Esophagus mucosa (tissue), 1 donor: ENCODE data around the gene TUT4. TPM values are rescaled to one million over a fixed set of nuclear protein-coding genes. Genes with fewer than 3 reads are reported as not detected.

ENCODE experiments used
- ATAC-seq: fragments of 200-7000 bp; cut with Tn5 transposase; one replicate; pipeline ENCODE4 v1.9.1; 2020
- total RNA-seq: library from RNA; stranded (reverse); gene quantifications from one replicate; pipeline ENCODE4 v1.2.4, GENCODE V29; 2023
- donor health status: DM: yes; HTN: yes; CAD: no.

TUT4 gene
- total RNA-seq, 1 donor from 2014 or later = 21.9 TPM

GRCh38 chr1:52403566-52404115, 149.3 kb downstream of the TUT4 start:
- ATAC-seq = peak; percentile 74

- ATAC-seq = no peak
Observed at GRCh38 chr1:52402860-52403240, 150.0 kb downstream of the TUT4 start.

GRCh38 chr1:52400131-52400530, 152.8 kb downstream of the TUT4 start:
- ATAC-seq = no peak

- ATAC-seq = no peak
Observed at GRCh38 chr1:52399629-52400028, 153.3 kb downstream of the TUT4 start.

GRCh38 chr1:52393174-52393573, 159.7 kb downstream of the TUT4 start:
- ATAC-seq = no peak

GRCh38 chr1:52386458-52386857, 166.4 kb downstream of the TUT4 start:
- peak; percentile 78 for ATAC-seq

- ATAC-seq = no peak
Observed at GRCh38 chr1:52385376-52385775, 167.5 kb downstream of the TUT4 start.

Other genes starting within 250 kb of the TUT4 start
- gene CC2D1B, start 186.9 kb downstream of the TUT4 start, total RNA-seq = 14.3 TPM
- gene ORC1, start 148.7 kb downstream of the TUT4 start, total RNA-seq = 5.7 TPM
- 38.1 TPM for gene PRPF38A, start 148.5 kb downstream of the TUT4 start, total RNA-seq
- gene GPX7, start 49.3 kb upstream of the TUT4 start, total RNA-seq = 1.6 TPM
- gene SHISAL2A, start 80.1 kb upstream of the TUT4 start, total RNA-seq = 0.36 TPM
- gene COA7, start 145.3 kb upstream of the TUT4 start, total RNA-seq = 13.7 TPM
- gene ZYG11B, start 173.4 kb upstream of the TUT4 start, total RNA-seq = 13.2 TPM